Measurements from ENCODE around the gene ILF3. TPM values are rescaled to one million over a fixed set of nuclear protein-coding genes. Genes with fewer than 3 reads are reported as not detected.
"Not testable (repeated sequence)": the region's sequence is repeated elsewhere in the genome, so short reads cannot be mapped to it uniquely, and the experiment has no call there.

ILF3 gene
- polyA plus RNA-seq, 1 donor: 147 TPM

- no peak for DNase-seq (ENCODE audit: low read depth)
Observed at GRCh38 chr19:10642473-10643171, 11.5 kb upstream of the ILF3 start.

- no peak for DNase-seq (ENCODE audit: low read depth)
Observed at GRCh38 chr19:10643172-10643967, 10.8 kb upstream of the ILF3 start.

GRCh38 chr19:10643968-10644259, 10.2 kb upstream of the ILF3 start:
- peak; percentile 60 for DNase-seq (ENCODE audit: low read depth)

DNA sequence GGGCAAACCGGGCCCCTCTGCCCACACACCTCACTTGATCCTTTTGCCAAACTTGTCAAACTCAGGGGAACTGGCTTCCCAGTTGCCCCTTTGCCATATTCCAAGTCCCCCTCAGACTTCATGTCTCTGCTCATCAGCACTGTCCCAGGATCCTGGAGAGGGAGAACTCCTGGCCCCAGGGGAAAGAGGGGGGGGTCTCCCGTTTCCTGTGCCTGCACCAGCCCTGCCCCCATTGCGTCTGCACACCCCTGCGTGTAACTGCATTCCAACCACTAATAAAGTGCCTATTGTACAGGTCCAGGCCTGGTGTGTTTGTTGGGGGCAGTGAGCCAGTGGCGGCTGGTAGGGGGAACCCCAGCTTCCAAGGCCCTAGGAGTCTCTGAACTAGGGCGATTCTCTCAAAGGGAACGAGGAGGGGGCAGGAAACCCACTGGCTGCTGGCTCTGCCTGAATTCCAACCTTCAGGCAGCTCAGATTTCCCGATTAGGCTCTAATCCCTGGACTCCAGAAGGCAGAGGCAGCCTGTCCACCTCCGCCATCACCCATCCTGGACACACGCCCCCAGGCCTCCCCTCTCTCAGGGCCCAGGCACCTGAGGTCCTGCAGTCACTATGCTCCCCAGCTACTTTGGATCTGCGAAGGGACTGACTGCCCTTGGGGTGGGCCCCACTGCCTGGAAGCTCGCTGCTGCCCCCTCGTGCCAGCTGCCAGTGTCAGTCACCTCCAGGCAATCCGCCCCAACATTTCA, 9.7 kb upstream of the ILF3 start:
- no peak for DNase-seq (ENCODE audit: low read depth)

DNA sequence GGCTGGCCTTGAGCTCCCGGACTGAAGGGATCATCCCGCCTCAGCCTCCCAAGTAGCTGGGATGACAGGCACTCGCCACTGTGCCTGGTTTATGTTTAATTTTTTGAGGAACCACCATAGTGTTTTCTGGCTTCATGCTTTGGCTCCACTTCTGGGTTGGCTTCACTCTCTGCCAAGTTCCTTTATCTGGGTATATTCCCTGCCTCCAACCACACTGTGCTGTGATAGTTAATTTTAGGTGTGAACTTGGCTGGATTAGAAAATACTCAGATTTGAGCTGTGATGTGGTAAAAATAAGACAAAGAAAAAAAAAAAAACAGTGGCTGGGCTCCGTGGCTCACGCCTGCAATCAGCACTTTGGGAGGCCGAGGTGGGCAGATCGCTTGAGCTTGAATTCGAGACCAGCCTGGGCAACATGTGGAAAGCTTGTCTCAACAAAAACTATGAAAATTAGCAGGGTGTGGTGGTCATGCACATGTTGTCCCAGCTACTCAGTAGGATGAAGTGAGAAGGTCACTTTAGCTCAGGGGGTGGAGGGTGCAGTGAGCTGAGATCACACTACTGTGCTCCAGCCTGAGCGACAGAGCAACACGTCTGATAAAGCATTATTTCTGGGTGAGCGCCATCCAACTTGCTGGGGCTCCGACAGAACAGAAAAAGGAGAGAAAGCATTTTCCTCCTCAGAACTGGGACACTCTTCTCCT, 7.5 kb upstream of the ILF3 start:
- DNase-seq (ENCODE audit: low read depth): no peak

DNA sequence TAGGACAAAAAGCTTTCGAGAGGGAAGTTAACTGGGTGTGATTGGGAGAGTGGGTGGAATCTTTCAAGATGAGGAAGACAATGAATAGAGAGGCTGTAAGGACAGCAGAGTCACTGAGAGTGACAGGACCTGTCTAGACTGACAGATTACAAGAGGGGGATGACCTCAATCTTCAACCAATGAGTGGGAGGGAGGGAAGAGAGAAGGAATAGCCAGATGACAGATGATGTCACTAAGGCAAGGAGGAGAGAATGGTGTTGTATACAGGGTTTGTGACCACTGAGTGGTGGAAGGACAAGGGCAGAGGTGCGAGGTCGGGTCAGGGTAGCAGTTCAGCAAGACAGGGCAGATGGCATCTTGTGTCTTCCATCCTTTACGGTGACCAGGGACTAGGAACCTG, 5.8 kb upstream of the ILF3 start:
- DNase-seq (ENCODE audit: low read depth): no peak

DNA sequence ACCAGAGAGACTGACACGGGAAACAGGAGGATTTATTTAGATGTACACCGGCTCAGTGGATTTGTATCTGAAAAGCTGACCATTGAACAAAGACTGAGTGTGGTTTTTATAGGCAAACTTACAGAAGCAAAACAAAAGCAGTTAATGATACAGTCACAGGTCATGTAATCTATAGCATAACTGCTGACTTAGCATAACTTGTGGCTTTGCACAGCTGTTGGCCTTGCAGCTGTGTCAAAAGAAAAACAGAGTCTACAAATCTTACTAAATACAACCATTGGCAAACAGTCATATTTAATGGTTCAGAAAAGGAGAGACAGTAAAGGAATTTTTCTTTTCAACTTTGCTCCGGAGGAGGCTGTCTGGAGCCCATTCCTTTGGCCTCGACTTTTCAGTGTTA, 2.3 kb upstream of the ILF3 start:
- no peak for DNase-seq (ENCODE audit: low read depth)

GRCh38 chr19:10653482-10653731, 739 bp upstream of the ILF3 start:
- no peak for DNase-seq (ENCODE audit: low read depth)

GRCh38 chr19:10654610-10655456, 687 bp downstream of the ILF3 start:
- no peak for DNase-seq (ENCODE audit: low read depth)

DNA sequence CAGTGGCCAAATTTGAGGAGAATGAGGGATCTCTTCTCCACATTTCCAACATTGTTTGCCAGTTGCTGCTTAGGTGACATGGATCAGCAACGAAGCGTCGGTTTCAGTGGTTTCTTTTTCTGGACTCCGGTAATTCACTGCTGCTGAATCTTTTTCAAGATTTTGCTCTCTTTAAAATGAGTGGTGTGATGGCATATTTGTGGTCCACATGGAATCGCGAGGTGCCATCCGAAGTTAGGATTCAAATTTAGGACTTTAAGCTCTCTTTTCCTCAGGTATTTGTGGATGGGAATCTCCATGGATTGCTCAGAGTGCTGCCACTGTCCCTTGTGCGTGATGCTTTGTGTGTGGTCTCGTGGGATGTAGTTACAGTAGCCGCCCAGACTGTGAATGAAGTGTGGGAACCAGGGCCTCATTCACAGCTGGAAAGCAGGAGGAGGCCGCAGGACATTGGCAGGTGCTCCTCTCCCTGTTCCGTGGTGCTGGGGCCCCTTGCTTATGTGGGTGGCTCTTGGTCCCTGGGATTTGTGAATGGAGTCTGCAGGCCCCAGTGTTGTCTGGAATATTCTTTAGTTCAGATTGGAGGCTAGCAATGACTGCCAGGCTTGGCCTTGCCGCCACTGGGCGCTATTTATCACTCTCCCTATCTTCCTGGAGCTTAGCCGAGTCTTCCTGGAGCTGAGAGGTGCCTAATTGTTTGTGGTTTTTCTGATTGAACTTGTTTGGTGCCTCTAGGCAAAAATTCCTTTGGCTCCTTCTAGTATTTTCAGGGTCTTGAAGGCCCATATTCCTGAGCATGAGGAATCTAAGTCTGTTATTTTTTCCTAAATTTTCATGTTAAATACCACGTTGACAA, 1.5 kb downstream of the ILF3 start:
- DNase-seq (ENCODE audit: low read depth): no peak

- DNase-seq (ENCODE audit: low read depth): no peak
Observed at GRCh38 chr19:10660346-10660745, 6.2 kb downstream of the ILF3 start.

GRCh38 chr19:10661946-10662345, 7.8 kb downstream of the ILF3 start:
- DNase-seq (ENCODE audit: low read depth): no peak

DNA sequence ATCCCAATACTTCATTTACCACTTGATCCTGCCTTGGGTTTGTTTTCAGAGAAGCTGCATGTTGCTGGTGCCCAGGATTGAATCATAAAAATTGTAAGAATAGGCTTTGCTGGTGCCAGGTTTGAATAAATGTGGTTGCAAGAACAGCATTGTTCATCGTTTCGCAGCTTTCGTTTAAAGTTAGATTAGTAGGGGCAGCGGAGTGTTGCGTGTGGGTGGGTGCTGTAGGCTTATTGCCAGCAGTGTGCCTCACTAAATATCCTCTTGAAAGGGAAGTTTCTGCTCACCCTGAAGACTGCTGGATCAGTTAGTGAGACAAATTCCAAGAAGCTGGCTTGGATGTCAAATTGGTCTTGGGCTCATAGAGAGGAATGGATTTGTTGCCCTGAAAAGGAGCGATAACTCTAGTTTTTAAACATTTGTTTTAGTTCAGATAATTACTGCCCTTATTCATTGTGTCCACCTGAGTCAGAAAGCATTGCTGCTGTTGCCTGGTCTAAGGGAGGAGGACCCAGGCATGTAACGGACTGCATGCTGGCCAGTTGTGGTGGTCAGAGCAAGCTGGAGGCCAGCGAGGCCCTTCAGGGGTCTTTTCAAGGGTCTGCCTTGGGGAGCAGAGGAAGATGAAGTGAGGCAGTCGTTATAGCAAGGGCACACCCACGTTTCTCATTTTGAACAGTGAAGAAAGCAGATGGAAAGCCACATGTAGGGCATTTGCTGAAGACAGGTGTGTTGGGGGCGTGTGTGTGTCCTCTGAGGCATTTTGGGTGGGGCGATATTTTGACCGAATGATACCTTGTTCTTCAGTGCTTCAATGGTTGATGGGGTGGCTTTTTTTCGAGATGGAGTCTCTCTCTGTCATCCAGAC, 8.5 kb downstream of the ILF3 start:
- DNase-seq (ENCODE audit: low read depth): no peak

DNA sequence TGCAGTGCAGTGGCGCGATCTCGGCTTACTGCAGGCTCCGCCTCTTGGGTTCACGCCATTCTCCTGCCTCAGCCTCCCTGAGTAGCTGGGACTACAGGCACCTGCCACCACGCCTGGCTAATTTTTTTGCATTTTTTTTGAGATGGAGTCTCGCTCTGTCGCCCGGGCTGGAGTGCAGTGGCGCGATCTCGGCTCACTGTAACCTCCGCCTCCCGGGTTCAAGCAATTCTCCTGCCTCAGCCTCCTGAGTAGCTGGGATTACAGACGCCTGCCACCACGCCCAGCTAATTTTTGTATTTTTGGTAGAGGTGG, 9.1 kb downstream of the ILF3 start:
- DNase-seq (ENCODE audit: low read depth): not testable (repeated sequence)

DNA sequence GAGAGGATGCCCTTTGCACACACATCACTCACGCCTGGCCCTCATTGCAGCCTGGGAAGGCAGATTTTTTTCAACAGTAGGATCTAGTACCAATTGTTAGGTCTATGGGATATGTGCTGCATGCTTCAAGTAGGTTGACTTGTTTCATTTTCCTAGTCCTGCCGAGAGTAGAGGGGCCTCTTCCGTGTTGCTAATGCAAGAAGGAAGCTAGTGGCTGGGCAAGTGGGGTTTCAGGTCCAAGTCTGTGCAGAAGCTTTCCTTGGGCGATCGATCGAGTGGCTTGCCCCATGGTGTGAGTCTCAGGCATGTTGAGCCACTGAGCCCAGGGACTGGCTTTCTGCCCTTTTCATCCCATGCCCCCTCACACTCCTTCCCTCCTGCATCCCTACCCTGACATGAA, 13.7 kb downstream of the ILF3 start:
- DNase-seq (ENCODE audit: low read depth): no peak

- DNase-seq (ENCODE audit: low read depth): no peak
Observed at GRCh38 chr19:10669246-10669645, 15.1 kb downstream of the ILF3 start.

GRCh38 chr19:10670182-10670581, 16.0 kb downstream of the ILF3 start:
- no peak for DNase-seq (ENCODE audit: low read depth)

- DNase-seq (ENCODE audit: low read depth): no peak
Observed at GRCh38 chr19:10670876-10671804, 17.0 kb downstream of the ILF3 start.

DNA sequence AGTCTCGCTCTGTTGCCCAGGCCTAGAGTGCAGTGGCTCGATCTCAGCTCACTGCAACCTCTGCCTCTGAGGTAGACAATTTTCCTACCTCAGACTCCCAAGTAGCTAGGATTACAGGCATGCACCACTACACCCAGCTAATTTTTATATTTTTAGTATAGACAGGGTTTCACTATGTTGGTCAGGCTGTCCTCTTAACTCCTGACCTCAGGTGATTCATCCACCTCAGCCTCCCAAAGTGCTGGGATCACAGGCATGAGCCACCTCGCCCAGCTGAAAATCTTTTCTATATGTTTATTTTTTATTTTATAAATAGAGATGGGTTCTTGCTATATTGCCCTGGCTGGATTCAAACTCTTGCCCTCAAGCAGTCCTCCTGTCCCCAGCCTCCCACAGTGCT, 17.8 kb downstream of the ILF3 start:
- not testable (repeated sequence) for DNase-seq (ENCODE audit: low read depth)

All from forelimb muscle (tissue), 1 donor.